Measurements from ENCODE around the gene ARNT2. TPM values are rescaled to one million over a fixed set of nuclear protein-coding genes. Genes with fewer than 3 reads are reported as not detected.

The ARNT2 gene
- total RNA-seq, 1 experiment from 2014 or later, result 16.8 TPM

DNA sequence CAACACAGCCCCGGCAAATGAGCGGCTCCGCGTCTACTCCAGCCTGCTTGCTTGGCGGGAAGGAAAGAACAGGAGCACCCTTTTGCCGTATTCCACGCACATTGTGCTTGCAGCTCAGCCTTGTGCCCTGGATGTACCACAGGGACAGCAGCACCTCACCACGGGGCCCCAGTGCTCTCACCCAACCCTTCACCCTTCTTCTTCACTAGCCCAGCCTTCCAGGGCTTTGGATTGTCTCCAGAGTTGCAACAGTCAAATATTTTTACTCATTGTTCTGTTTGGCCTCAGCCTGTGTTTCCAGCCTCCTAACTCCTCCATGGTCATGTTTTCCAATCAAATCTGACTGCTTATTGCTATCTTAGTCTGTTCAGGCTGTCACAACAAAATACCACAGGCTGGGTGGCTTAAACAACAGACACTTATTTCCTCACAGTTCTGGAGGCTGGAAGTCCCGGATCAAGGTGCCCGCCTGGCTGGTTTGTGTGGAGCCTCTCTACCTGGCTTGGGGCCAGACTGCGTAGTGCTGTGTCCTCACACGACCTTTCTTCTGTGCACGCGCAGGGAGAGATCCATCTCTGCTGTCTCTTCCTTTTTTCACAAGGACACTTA lies 211.7 kb downstream of the ARNT2 start:
- ATAC-seq, result peak; percentile 36
- ChIA-PET POLR2A (no interaction called here), CTCF (no interaction called here)
- in situ Hi-C loops (cut with HindIII; ENCODE audit: low pct_unique_long_range_greater_than_20kb, low sequenced_read_pairs), result no loop called here
- TF ChIP-seq, protein P1, sequence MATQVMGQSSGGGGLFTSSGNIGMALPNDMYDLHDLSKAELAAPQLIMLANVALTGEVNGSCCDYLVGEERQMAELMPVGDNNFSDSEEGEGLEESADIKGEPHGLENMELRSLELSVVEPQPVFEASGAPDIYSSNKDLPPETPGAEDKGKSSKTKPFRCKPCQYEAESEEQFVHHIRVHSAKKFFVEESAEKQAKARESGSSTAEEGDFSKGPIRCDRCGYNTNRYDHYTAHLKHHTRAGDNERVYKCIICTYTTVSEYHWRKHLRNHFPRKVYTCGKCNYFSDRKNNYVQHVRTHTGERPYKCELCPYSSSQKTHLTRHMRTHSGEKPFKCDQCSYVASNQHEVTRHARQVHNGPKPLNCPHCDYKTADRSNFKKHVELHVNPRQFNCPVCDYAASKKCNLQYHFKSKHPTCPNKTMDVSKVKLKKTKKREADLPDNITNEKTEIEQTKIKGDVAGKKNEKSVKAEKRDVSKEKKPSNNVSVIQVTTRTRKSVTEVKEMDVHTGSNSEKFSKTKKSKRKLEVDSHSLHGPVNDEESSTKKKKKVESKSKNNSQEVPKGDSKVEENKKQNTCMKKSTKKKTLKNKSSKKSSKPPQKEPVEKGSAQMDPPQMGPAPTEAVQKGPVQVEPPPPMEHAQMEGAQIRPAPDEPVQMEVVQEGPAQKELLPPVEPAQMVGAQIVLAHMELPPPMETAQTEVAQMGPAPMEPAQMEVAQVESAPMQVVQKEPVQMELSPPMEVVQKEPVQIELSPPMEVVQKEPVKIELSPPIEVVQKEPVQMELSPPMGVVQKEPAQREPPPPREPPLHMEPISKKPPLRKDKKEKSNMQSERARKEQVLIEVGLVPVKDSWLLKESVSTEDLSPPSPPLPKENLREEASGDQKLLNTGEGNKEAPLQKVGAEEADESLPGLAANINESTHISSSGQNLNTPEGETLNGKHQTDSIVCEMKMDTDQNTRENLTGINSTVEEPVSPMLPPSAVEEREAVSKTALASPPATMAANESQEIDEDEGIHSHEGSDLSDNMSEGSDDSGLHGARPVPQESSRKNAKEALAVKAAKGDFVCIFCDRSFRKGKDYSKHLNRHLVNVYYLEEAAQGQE (IDR thresholded peaks at IDR 0.05; ENCODE audit: insufficient read depth in 1 of 2, low read depth in 2 of 2, low read length in 1 of 2), result no peak
- TF ChIP-seq, protein P2, sequence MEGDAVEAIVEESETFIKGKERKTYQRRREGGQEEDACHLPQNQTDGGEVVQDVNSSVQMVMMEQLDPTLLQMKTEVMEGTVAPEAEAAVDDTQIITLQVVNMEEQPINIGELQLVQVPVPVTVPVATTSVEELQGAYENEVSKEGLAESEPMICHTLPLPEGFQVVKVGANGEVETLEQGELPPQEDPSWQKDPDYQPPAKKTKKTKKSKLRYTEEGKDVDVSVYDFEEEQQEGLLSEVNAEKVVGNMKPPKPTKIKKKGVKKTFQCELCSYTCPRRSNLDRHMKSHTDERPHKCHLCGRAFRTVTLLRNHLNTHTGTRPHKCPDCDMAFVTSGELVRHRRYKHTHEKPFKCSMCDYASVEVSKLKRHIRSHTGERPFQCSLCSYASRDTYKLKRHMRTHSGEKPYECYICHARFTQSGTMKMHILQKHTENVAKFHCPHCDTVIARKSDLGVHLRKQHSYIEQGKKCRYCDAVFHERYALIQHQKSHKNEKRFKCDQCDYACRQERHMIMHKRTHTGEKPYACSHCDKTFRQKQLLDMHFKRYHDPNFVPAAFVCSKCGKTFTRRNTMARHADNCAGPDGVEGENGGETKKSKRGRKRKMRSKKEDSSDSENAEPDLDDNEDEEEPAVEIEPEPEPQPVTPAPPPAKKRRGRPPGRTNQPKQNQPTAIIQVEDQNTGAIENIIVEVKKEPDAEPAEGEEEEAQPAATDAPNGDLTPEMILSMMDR (IDR thresholded peaks at IDR 0.05), result no peak
- TF ChIP-seq POLR2AphosphoS5 (IDR thresholded peaks at IDR 0.05; ENCODE audit: low read depth, low read length) (no peak), SIN3A (IDR thresholded peaks at IDR 0.05; ENCODE audit: borderline replicate concordance, insufficient read depth, low read depth, low read length) (no peak), TCF7L2 (IDR thresholded peaks at IDR 0.05; ENCODE audit: low read depth, low read length) (no peak)
- Histone ChIP-seq H3K4me1 (ENCODE audit: control insufficient read depth, insufficient read depth, low read length) (no peaks in the 10 kb centered on the region), H3K36me3 (ENCODE audit: control insufficient read depth, insufficient read depth, low read length) (no peaks in the 10 kb centered on the region), H3K4me3 (ENCODE audit: low read depth in 2 of 2, low read length in 2 of 2) (no peak overlapping the region), H3K27ac (ENCODE audit: low read length) (no peak overlapping the region), H3K9me3 (ENCODE audit: control insufficient read depth, insufficient read depth, low read depth, low read length) (0 out of 2 replicates have a peak, but pooled peaks cover 2% of the 10 kb centered on the region), H3K27me3 (ENCODE audit: control insufficient read depth, insufficient read depth, low read length) (no peaks in the 10 kb centered on the region)
- intact Hi-C loops (cut with micrococcal nuclease; ENCODE audit: unreplicated experiment), result no loop called here
- DNase-seq (ENCODE audit: low read depth, low spot score), result no peak
- BruUV-seq (replicated peaks), result no TSS peak

DNA sequence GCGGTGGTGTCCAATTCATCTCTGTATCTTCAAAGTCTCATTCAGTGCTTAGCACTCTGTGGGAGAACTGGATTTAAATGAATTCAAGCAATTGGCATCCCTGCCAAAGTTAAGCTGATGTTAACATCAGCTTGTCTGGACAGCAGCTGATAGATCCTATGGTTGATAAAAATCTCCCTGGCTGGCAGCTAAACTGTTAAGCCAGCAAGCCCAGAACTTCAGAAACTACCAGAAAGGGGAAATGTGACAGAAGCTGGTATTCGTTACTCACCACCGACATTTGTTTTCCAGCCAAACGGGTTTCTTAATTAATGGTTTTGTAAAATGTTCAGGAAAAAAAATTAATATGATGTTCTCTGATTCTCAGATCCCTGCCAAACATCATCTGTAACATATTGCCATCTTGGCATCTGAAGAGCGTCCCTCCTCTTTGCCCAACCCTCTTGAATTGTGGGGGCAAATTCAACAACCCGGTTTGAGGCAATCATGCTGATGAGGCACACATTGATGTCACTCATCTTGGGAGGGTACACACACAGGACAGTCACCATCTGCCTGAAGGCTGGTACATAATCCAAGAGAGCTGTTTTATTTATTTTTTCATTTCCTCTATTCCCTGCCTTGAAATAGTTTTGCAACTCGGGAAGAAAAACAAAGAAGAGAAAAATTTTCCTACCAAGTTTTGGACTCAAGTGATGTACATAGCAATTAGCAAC lies 214.7 kb downstream of the ARNT2 start:
- ChIA-PET POLR2A (no interaction called here), CTCF (interaction anchor here (1.1 to 2.3 kb wide), 2 partner anchors 158 to 160 kb away, joined by 3 to 15 read pairs; partner anchors contain the start of gene CEMIP)
- in situ Hi-C loops (cut with HindIII; ENCODE audit: low pct_unique_long_range_greater_than_20kb, low sequenced_read_pairs) (no loop called here), intact Hi-C loops (cut with micrococcal nuclease; ENCODE audit: unreplicated experiment) (no loop called here)
- H3K9me3 ChIP-seq (ENCODE audit: control insufficient read depth, insufficient read depth, low read depth, low read length), result peaks cover 12% of the 10 kb centered on the region; the same call in 1 of the 2 replicates
- TF ChIP-seq, protein P1 (IDR thresholded peaks at IDR 0.05; ENCODE audit: insufficient read depth in 1 of 2, low read depth in 2 of 2, low read length in 1 of 2), result no peak
- TF ChIP-seq TCF7L2 (IDR thresholded peaks at IDR 0.05; ENCODE audit: low read depth, low read length), result no peak
- no peak for TF ChIP-seq POLR2AphosphoS5 (IDR thresholded peaks at IDR 0.05; ENCODE audit: low read depth, low read length)
- no peak for TF ChIP-seq SIN3A (IDR thresholded peaks at IDR 0.05; ENCODE audit: borderline replicate concordance, insufficient read depth, low read depth, low read length)
- no peaks in the 10 kb centered on the region for H3K27me3 ChIP-seq (ENCODE audit: control insufficient read depth, insufficient read depth, low read length)
- H3K36me3 ChIP-seq (ENCODE audit: control insufficient read depth, insufficient read depth, low read length), result no peaks in the 10 kb centered on the region
- BruUV-seq (replicated peaks), result no TSS peak
- H3K4me3 ChIP-seq (ENCODE audit: low read depth in 2 of 2, low read length in 2 of 2), result no peak overlapping the region
- H3K4me1 ChIP-seq (ENCODE audit: control insufficient read depth, insufficient read depth, low read length), result no peaks in the 10 kb centered on the region
- ATAC-seq (no peak), DNase-seq (ENCODE audit: low read depth, low spot score) (no peak)
- no peak overlapping the region for H3K27ac ChIP-seq (ENCODE audit: low read length)
